HepG2 (cell line): ENCODE results near the gene MAT2A. TPM values are rescaled to one million over a fixed set of nuclear protein-coding genes. Genes with fewer than 3 reads are reported as not detected.
A peak's percentile ranks its signal among the peaks of the same experiment; 100 is the strongest.

Experiments
- BRD4 ChIP-seq: sonication (generic); formaldehyde crosslinking; IDR thresholded peaks from 2 replicates; pipeline ENCODE4 v1.4.0; 2020; ENCODE audit warnings: missing genetic modification reagents
- CHD4 ChIP-seq: fragments of 200-600 bp; sonication (generic); IDR thresholded peaks from 2 replicates; pipeline ENCODE4 v1.7.0; 2017; ENCODE audit warnings: mild to moderate bottlenecking, low read length, borderline replicate concordance
- CREB3 ChIP-seq: sonication (generic); formaldehyde crosslinking; IDR thresholded peaks from 2 replicates; pipeline ENCODE4 v1.5.0; 2020; ENCODE audit warnings: missing genetic modification reagents
- FOXK2 ChIP-seq: fragments of 450-650 bp; IDR thresholded peaks from 2 replicates; pipeline ENCODE4 v1.6.1; 2016
- MTF1 ChIP-seq: sonication (generic); formaldehyde crosslinking; IDR thresholded peaks from 2 replicates; pipeline ENCODE4 v1.5.0; 2020; ENCODE audit warnings: missing genetic modification reagents
- NCOR1 ChIP-seq: fragments of 200-600 bp; sonication (generic); IDR thresholded peaks from 2 replicates; pipeline ENCODE4 v1.7.0; 2017; ENCODE audit warnings: antibody characterized with exemption, low read length, borderline replicate concordance
- NFYC ChIP-seq: IDR thresholded peaks from 2 replicates; pipeline ENCODE4 v1.6.1; 2016; ENCODE audit warnings: missing genetic modification reagents, missing compliant biosample characterization
- SCMH1 ChIP-seq: sonication (generic); formaldehyde crosslinking; IDR thresholded peaks from 2 replicates; pipeline ENCODE4 v1.9.0; 2021; ENCODE audit warnings: missing genetic modification reagents, mild to moderate bottlenecking, borderline replicate concordance
- ZBTB46 ChIP-seq: sonication (generic); formaldehyde crosslinking; IDR thresholded peaks from 2 replicates; pipeline ENCODE4 v1.4.0; 2020; ENCODE audit warnings: mild to moderate bottlenecking, missing genetic modification reagents, borderline replicate concordance
- ZMAT5 ChIP-seq: sonication (generic); formaldehyde crosslinking; IDR thresholded peaks from 2 replicates; pipeline ENCODE4 v1.5.0; 2020; ENCODE audit warnings: mild to moderate bottlenecking, low read depth, missing genetic modification reagents, borderline replicate concordance
- ZNF460 ChIP-seq: sonication (generic); formaldehyde crosslinking; IDR thresholded peaks from 2 replicates; pipeline ENCODE4 v1.5.1; 2020; ENCODE audit warnings: missing genetic modification reagents, mild to moderate bottlenecking, borderline replicate concordance
- ZNF776 ChIP-seq: sonication (generic); formaldehyde crosslinking; IDR thresholded peaks from 2 replicates; pipeline ENCODE4 v1.4.0; 2020; ENCODE audit warnings: mild to moderate bottlenecking, missing genetic modification reagents
- ZSCAN25 ChIP-seq: sonication (generic); formaldehyde crosslinking; IDR thresholded peaks from 2 replicates; pipeline ENCODE4 v1.8.0; 2022; ENCODE audit warnings: mild to moderate bottlenecking, missing genetic modification reagents
- polyA plus RNA-seq, 8 experiments: library from polyadenylated mRNA; depleted of rRNA in 3 of 8; stranded (reverse) in 7 of 8; unstranded in 1 of 8; fragments of >200 nt; fragmentation: Illumina TruSeq in 4 of 8; extraction: Trizol in 4 of 8; gene quantifications; 2 replicates each; pipeline versions ENCODE4 v1.2.1 to v1.2.3, GENCODE V29; 2011 to 2016; ENCODE audit warnings: low read depth in 4 of 8, missing spikeins in 1 of 8, mixed read lengths in 1 of 8; ENCODE audit not compliant: insufficient read depth in 1 of 8
- total RNA-seq, 5 experiments: library from RNA; depleted of rRNA; stranded (reverse); fragments of >200 nt; fragmentation: Illumina TruSeq; extraction: Trizol; gene quantifications; 2 replicates each; pipeline ENCODE4 v1.2.3, GENCODE V29; 2016; ENCODE audit warnings: low read depth in 1 of 5
- TF ChIP-seq, protein P1 (sequence below): sonication (generic); formaldehyde crosslinking; IDR thresholded peaks from 2 replicates; pipeline ENCODE4 v1.4.0; 2020; ENCODE audit warnings: low read depth, mild to moderate bottlenecking, missing genetic modification reagents
- TF ChIP-seq, protein P2 (sequence below): sonication (generic); formaldehyde crosslinking; IDR thresholded peaks from 2 replicates; pipeline ENCODE4 v1.5.1; 2020; ENCODE audit warnings: mild to moderate bottlenecking, missing genetic modification reagents, moderate library complexity
- TF ChIP-seq, protein P3 (sequence below): sonication (generic); formaldehyde crosslinking; IDR thresholded peaks from 2 replicates; pipeline ENCODE4 v1.9.0; 2022; ENCODE audit warnings: missing genetic modification reagents, mild to moderate bottlenecking, borderline replicate concordance
- TF ChIP-seq, protein P4 (sequence below): sonication (generic); formaldehyde crosslinking; IDR thresholded peaks from 2 replicates; pipeline ENCODE4 v1.5.0; 2020; ENCODE audit warnings: mild to moderate bottlenecking, missing genetic modification reagents

Gene MAT2A
- total and polyA plus RNA-seq, 2 of the 13 experiments (the other 11 are each of a cell fraction or from before 2014, with no cell fraction given), result 155 to 331 TPM

- TF ChIP-seq, protein P1, sequence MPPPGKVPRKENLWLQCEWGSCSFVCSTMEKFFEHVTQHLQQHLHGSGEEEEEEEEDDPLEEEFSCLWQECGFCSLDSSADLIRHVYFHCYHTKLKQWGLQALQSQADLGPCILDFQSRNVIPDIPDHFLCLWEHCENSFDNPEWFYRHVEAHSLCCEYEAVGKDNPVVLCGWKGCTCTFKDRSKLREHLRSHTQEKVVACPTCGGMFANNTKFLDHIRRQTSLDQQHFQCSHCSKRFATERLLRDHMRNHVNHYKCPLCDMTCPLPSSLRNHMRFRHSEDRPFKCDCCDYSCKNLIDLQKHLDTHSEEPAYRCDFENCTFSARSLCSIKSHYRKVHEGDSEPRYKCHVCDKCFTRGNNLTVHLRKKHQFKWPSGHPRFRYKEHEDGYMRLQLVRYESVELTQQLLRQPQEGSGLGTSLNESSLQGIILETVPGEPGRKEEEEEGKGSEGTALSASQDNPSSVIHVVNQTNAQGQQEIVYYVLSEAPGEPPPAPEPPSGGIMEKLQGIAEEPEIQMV (CRISPR knock-in tag), result peak; percentile 62
- TF ChIP-seq ZBTB46 (CRISPR knock-in tag) (0 out of 2 replicates have a peak, but pooled peaks have one; percentile 31), ZSCAN25 (CRISPR knock-in tag) (no peak), CREB3 (CRISPR knock-in tag) (peak; percentile 67; the same call in 1 of the 2 replicates), FOXK2 (no peak), NCOR1 (no peak; the same call in 1 of the 2 replicates), CHD4 (0 out of 2 replicates have a peak, but pooled peaks have one; percentile 51), SCMH1 (CRISPR knock-in tag) (no peak), BRD4 (CRISPR knock-in tag) (peak; percentile 83; the same call in 1 of the 2 replicates), ZMAT5 (CRISPR knock-in tag) (no peak; the same call in 1 of the 2 replicates), NFYC (CRISPR knock-in tag) (no peak), ZNF776 (CRISPR knock-in tag) (peak; percentile 68; the same call in 1 of the 2 replicates), ZNF460 (CRISPR knock-in tag) (no peak), MTF1 (CRISPR knock-in tag) (no peak)
- TF ChIP-seq, protein P2, sequence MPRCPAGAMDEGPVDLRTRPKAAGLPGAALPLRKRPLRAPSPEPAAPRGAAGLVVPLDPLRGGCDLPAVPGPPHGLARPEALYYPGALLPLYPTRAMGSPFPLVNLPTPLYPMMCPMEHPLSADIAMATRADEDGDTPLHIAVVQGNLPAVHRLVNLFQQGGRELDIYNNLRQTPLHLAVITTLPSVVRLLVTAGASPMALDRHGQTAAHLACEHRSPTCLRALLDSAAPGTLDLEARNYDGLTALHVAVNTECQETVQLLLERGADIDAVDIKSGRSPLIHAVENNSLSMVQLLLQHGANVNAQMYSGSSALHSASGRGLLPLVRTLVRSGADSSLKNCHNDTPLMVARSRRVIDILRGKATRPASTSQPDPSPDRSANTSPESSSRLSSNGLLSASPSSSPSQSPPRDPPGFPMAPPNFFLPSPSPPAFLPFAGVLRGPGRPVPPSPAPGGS (CRISPR knock-in tag), result peak; percentile 36; the same call in 1 of the 2 replicates
- TF ChIP-seq, protein P3, sequence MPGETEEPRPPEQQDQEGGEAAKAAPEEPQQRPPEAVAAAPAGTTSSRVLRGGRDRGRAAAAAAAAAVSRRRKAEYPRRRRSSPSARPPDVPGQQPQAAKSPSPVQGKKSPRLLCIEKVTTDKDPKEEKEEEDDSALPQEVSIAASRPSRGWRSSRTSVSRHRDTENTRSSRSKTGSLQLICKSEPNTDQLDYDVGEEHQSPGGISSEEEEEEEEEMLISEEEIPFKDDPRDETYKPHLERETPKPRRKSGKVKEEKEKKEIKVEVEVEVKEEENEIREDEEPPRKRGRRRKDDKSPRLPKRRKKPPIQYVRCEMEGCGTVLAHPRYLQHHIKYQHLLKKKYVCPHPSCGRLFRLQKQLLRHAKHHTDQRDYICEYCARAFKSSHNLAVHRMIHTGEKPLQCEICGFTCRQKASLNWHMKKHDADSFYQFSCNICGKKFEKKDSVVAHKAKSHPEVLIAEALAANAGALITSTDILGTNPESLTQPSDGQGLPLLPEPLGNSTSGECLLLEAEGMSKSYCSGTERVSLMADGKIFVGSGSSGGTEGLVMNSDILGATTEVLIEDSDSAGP (CRISPR knock-in tag), result 0 out of 2 replicates have a peak, but pooled peaks have one; percentile 42
- TF ChIP-seq, protein P4, sequence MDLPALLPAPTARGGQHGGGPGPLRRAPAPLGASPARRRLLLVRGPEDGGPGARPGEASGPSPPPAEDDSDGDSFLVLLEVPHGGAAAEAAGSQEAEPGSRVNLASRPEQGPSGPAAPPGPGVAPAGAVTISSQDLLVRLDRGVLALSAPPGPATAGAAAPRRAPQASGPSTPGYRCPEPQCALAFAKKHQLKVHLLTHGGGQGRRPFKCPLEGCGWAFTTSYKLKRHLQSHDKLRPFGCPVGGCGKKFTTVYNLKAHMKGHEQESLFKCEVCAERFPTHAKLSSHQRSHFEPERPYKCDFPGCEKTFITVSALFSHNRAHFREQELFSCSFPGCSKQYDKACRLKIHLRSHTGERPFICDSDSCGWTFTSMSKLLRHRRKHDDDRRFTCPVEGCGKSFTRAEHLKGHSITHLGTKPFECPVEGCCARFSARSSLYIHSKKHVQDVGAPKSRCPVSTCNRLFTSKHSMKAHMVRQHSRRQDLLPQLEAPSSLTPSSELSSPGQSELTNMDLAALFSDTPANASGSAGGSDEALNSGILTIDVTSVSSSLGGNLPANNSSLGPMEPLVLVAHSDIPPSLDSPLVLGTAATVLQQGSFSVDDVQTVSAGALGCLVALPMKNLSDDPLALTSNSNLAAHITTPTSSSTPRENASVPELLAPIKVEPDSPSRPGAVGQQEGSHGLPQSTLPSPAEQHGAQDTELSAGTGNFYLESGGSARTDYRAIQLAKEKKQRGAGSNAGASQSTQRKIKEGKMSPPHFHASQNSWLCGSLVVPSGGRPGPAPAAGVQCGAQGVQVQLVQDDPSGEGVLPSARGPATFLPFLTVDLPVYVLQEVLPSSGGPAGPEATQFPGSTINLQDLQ (CRISPR knock-in tag), result peak; percentile 39; the same call in 1 of the 2 replicates
Measured at GRCh38 chr2:85539361-85540132, 579 bp downstream of the MAT2A start (continued).
